K562 (cell line): ENCODE measurements around the gene PSMA8. TPM values are rescaled to one million over a fixed set of nuclear protein-coding genes. Genes with fewer than 3 reads are reported as not detected.

Source experiments
- BMI1 ChIP-seq: fragments of 150-350 bp; IDR thresholded peaks from 2 replicates; pipeline ENCODE4 v1.6.1; 2014; ENCODE audit warnings: low read length
- DIDO1 ChIP-seq: fragments of 450-650 bp; IDR thresholded peaks from 2 replicates; pipeline ENCODE4 v1.6.1; 2016; ENCODE audit warnings: low read depth, missing biosample characterization, missing genetic modification characterization
- EHMT2 ChIP-seq: fragments of 450-650 bp; IDR thresholded peaks from 2 replicates; pipeline ENCODE4 v1.6.1; 2018; ENCODE audit warnings: antibody characterized with exemption
- FIP1L1 ChIP-seq: fragments of 200-400 bp; formaldehyde crosslinking; IDR thresholded peaks from 2 replicates; pipeline ENCODE4 v1.6.1; 2018; ENCODE audit warnings: mild to moderate bottlenecking, low read depth, low read length; ENCODE audit not compliant: poor library complexity, severe bottlenecking
- HNRNPL ChIP-seq: fragments of 200-400 bp; formaldehyde crosslinking; IDR thresholded peaks from 2 replicates; pipeline ENCODE4 v1.6.1; 2017; ENCODE audit warnings: low read depth, mild to moderate bottlenecking, low read length
- NCOR1 ChIP-seq: fragments of 450-650 bp; IDR thresholded peaks from 2 replicates; pipeline ENCODE4 v1.6.1; 2016; ENCODE audit warnings: mild to moderate bottlenecking, moderate library complexity
- NR1H2 ChIP-seq: sonication (generic); formaldehyde crosslinking; IDR thresholded peaks from 2 replicates; pipeline ENCODE4 v1.4.0; 2020; ENCODE audit warnings: mild to moderate bottlenecking, missing genetic modification reagents
- SMARCC2 ChIP-seq: fragments of 450-650 bp; IDR thresholded peaks from 2 replicates; pipeline ENCODE4 v1.6.1; 2017; ENCODE audit warnings: antibody characterized with exemption, moderate library complexity, mild to moderate bottlenecking, low read depth
- SRF ChIP-seq, 2 experiments: fragments of 250-450, 450-650 bp in 1 of 2; sonication (Bioruptor Pico) in 1 of 2; sonication (generic) in 1 of 2; formaldehyde crosslinking; IDR thresholded peaks; 2 replicates each; pipeline versions ENCODE4 v1.5.0 to v1.5.1; 2020 to 2022; ENCODE audit warnings: mild to moderate bottlenecking in 1 of 2, missing genetic modification reagents in 1 of 2
- SRSF1 ChIP-seq: fragments of 200-400 bp; formaldehyde crosslinking; IDR thresholded peaks from 2 replicates; pipeline ENCODE4 v1.6.1; 2017; ENCODE audit warnings: mild to moderate bottlenecking, low read depth, low read length, moderate library complexity
- TGIF2 ChIP-seq: sonication (generic); formaldehyde crosslinking; IDR thresholded peaks from 2 replicates; pipeline ENCODE4 v1.8.1; 2022; ENCODE audit warnings: mild to moderate bottlenecking, missing genetic modification reagents, moderate library complexity
- polyA plus RNA-seq, 8 experiments: library from polyadenylated mRNA; depleted of rRNA in 4 of 8; stranded (reverse) in 5 of 8; unstranded in 3 of 8; fragments of >200 nt; fragmentation: Nextera tagmentation in 2 of 8; fragmentation: Illumina TruSeq in 1 of 8; extraction: Ambion mirVana in 2 of 8; extraction: Trizol in 1 of 8; gene quantifications; 2 replicates each; pipeline versions ENCODE4 v1.2.1 to v1.2.3, GENCODE V29; 2011 to 2014; ENCODE audit warnings: inconsistent platforms in 1 of 8, missing spikeins in 1 of 8
- total RNA-seq, 7 experiments: library from RNA; depleted of rRNA in 6 of 7; stranded (reverse); fragments of >200 nt in 6 of 7; fragmentation: Illumina TruSeq in 2 of 7; extraction: Trizol in 2 of 7; gene quantifications; 2 replicates each; pipeline versions ENCODE4 v1.2.1 to v1.2.3, GENCODE V29; 2011 to 2021; ENCODE audit warnings: low replicate concordance in 1 of 7
- TF ChIP-seq, protein P1 (sequence below), 2 experiments: fragments of 450-650 bp; IDR thresholded peaks; 2 replicates each; pipeline ENCODE4 v1.6.1; 2016; ENCODE audit warnings: mild to moderate bottlenecking in 2 of 2, borderline replicate concordance in 1 of 2, low read depth in 1 of 2, moderate library complexity in 1 of 2
- TF ChIP-seq, protein P2 (sequence below): IDR thresholded peaks from 2 replicates; pipeline ENCODE4 v1.6.1; 2014; ENCODE audit warnings: antibody characterized with exemption
- TF ChIP-seq, protein P3 (sequence below): sonication (generic); formaldehyde crosslinking; IDR thresholded peaks from 2 replicates; pipeline ENCODE4 v1.8.1; 2023; ENCODE audit warnings: mild to moderate bottlenecking, missing genetic modification reagents

The PSMA8 gene
- total and polyA plus RNA-seq, 9 of the 15 experiments (the other 6 are each of a cell fraction or from before 2014, with no cell fraction given): not detected

DNA sequence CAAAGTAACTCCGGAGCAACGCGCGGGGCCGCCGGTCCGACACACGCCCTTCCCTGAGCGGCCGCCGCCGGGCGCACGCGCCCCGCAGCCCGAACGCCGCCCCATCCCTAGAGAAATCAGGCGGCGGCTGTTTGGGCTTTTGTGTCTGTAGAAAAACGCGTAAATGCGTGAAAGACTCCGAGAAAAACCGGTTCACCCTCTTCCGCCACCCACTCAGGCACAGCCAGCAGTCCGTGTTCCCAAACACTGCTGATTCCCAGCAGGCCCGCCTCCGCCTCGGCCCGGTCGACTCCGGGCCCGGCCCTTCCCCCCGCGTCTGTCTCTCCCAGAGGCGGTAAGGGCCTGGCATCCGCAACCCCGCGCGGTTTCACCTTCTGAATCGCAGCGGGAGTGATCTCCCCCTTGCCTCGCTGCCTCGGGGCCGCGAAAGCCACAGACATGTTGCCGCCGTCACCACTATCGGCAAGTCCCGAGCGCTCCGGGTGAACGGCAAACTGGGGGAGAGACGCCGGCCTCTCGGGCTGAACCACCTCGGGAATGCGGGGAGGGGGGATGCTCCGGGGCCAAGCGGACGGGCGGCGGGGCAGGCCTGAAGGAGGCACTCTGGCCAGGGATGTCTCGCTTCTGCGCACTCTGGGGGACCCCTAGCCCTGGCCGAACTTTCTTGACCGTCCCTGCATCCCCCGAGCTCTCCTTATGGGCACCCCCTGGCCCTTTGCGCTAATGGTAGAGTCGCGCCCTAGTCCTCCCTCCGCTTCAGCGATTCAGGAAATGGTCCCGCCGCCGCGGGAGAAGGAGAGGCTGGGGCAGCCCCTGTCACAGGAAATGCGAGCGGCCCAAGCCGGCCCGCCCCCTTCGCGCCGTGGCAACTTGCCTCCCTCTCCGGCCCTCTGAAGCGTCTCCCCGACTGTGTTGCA lies 43.3 kb upstream of the PSMA8 start, which contains the start of gene SS18 (continued):
- TF ChIP-seq, protein P1, sequence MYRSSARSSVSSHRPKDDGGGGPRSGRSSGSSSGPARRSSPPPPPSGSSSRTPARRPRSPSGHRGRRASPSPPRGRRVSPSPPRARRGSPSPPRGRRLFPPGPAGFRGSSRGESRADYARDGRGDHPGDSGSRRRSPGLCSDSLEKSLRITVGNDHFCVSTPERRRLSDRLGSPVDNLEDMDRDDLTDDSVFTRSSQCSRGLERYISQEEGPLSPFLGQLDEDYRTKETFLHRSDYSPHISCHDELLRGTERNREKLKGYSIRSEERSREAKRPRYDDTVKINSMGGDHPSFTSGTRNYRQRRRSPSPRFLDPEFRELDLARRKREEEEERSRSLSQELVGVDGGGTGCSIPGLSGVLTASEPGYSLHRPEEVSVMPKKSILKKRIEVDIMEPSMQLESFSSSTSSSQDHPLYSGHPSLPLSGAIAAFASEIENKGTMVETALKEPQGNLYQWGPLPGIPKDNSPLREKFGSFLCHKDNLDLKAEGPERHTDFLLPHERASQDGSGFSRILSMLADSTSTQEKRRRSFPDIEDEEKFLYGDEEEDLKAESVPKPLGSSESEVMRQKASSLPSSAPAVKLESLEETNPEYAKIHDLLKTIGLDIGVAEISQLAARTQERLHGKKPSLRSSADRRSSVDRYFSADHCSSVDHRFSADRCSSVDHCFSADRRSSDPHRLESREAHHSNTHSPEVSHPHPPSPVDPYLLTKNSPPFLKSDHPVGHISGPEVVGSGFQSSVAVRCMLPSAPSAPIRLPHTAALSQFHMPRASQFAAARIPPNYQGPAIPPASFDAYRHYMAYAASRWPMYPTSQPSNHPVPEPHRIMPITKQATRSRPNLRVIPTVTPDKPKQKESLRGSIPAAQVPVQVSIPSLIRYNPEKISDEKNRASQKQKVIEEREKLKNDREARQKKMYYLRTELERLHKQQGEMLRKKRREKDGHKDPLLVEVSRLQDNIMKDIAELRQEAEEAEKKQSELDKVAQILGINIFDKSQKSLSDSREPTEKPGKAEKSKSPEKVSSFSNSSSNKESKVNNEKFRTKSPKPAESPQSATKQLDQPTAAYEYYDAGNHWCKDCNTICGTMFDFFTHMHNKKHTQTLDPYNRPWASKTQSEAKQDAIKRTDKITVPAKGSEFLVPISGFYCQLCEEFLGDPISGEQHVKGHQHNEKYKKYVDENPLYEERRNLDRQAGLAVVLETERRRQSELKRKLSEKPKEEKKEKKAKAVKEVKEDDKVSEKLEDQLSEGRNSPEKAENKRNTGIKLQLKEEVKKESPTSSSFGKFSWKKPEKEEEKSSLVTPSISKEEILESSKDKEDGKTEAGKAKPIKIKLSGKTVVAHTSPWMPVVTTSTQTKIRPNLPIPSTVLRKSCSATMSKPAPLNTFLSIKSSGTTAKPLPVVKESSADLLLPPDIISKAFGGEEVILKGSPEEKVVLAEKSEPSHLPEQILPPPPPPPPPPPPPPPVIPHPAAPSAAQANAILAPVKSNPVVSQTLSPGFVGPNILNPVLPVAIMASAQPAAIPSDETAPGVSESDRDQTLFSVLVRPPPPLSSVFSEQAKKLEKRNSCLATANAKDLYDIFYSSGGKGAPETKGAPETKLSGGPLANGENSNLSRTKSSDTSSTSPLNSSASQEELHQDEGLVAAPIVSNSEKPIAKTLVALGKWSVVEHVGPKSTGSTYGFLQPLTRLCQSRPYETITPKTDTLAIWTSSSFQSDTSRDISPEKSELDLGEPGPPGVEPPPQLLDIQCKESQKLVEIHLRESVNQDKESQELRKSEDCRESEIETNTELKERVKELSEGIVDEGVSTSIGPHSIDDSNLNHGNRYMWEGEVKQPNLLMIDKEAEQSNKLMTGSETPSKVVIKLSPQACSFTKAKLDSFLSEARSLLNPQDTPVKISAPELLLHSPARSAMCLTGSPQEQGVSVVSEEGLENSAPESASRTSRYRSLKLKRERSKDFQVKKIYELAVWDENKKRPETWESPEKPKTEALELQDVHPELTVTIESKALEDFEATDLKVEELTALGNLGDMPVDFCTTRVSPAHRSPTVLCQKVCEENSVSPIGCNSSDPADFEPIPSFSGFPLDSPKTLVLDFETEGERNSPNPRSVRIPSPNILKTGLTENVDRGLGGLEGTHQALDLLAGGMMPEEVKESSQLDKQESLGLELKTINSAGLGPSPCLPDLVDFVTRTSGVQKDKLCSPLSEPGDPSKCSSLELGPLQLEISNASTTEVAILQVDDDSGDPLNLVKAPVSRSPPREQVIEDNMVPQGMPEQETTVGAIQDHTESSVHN (IDR thresholded peaks at IDR 0.05; ENCODE audit: borderline replicate concordance in 1 of 2, low read depth in 1 of 2): no peak
- TF ChIP-seq SRF (CRISPR knock-in tag; IDR thresholded peaks at IDR 0.05) (no peak), EHMT2 (no peak), BMI1 (no peak), SMARCC2 (no peak), SRSF1 (peak; percentile 38; the same call in 1 of the 2 replicates), DIDO1 (tag) (peak; percentile 48; the same call in 1 of the 2 replicates), FIP1L1 (peak; percentile 94), TGIF2 (no peak), HNRNPL (no peak), NR1H2 (CRISPR knock-in tag) (peak; percentile 40; the same call in 1 of the 2 replicates), NCOR1 (peak; percentile 49)
- TF ChIP-seq, protein P2, sequence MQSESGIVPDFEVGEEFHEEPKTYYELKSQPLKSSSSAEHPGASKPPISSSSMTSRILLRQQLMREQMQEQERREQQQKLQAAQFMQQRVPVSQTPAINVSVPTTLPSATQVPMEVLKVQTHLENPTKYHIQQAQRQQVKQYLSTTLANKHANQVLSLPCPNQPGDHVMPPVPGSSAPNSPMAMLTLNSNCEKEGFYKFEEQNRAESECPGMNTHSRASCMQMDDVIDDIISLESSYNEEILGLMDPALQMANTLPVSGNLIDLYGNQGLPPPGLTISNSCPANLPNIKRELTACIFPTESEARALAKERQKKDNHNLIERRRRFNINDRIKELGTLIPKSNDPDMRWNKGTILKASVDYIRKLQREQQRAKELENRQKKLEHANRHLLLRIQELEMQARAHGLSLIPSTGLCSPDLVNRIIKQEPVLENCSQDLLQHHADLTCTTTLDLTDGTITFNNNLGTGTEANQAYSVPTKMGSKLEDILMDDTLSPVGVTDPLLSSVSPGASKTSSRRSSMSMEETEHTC: no peak
- TF ChIP-seq, protein P3, sequence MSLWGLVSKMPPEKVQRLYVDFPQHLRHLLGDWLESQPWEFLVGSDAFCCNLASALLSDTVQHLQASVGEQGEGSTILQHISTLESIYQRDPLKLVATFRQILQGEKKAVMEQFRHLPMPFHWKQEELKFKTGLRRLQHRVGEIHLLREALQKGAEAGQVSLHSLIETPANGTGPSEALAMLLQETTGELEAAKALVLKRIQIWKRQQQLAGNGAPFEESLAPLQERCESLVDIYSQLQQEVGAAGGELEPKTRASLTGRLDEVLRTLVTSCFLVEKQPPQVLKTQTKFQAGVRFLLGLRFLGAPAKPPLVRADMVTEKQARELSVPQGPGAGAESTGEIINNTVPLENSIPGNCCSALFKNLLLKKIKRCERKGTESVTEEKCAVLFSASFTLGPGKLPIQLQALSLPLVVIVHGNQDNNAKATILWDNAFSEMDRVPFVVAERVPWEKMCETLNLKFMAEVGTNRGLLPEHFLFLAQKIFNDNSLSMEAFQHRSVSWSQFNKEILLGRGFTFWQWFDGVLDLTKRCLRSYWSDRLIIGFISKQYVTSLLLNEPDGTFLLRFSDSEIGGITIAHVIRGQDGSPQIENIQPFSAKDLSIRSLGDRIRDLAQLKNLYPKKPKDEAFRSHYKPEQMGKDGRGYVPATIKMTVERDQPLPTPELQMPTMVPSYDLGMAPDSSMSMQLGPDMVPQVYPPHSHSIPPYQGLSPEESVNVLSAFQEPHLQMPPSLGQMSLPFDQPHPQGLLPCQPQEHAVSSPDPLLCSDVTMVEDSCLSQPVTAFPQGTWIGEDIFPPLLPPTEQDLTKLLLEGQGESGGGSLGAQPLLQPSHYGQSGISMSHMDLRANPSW (CRISPR knock-in tag): 0 out of 2 replicates have a peak, but pooled peaks have one; percentile 32
